ENCODE measurements around the gene NPY4R. TPM values are rescaled to one million over a fixed set of nuclear protein-coding genes. Genes with fewer than 3 reads are reported as not detected.

Gene NPY4R
- total and polyA plus RNA-seq, 2 donors (not counting 3 experiments of a cell fraction or from before 2014, with no cell fraction given): not detected

DNA sequence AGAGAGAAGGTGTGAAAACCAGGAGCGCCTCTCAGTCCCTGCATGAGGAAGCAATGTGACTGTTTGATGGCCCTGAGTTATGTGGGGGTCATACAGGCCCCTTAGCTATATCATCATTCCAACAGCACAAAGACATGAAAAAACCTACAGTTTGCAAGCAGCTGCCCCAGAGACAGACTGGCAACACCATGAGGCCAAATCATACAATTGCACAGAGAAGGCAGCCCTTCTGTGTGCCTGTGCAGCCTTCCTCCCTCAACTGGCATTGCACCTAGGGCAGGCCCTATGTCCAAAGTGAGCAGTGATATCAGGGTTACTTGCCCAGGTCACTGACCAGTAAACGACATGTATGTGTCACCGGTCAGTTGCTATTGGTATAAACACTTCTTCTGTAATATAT, 49.1 kb upstream of the NPY4R start:
- Histone ChIP-seq H3K9me3 (replicated peaks; ENCODE audit: control insufficient read depth, insufficient read depth, low read length) (no peaks in the 10 kb centered on the region), H3K36me3 (ENCODE audit: control insufficient read depth in 2 of 2, extremely low read depth in 1 of 2, insufficient read depth in 2 of 2, low read length in 2 of 2) (no peaks in the 10 kb centered on the region), H3K27me3 (ENCODE audit: control insufficient read depth in 2 of 2, insufficient read depth in 2 of 2, low read length in 2 of 2) (no peaks in the 10 kb centered on the region), H3K4me3 (replicated peaks in 1 of 3; ENCODE audit: insufficient read depth in 1 of 3, low read depth in 1 of 3, low read length in 3 of 3) (no peak overlapping the region), H4K20me1 (replicated peaks; ENCODE audit: control insufficient read depth, extremely low read depth, insufficient read depth, low read length) (no peaks in the 10 kb centered on the region), H3K79me2 (ENCODE audit: control insufficient read depth, insufficient read depth, low read length) (no peaks in the 10 kb centered on the region), H3K9ac (replicated peaks; ENCODE audit: extremely low read depth, insufficient read depth, low read length) (no peak overlapping the region), H3K4me1 (ENCODE audit: control insufficient read depth, extremely low read depth, insufficient read depth, low read length) (no peaks in the 10 kb centered on the region), H3K9me1 (replicated peaks; ENCODE audit: control insufficient read depth, extremely low read depth, insufficient read depth, low read length) (no peaks in the 10 kb centered on the region), H2AFZ (ENCODE audit: low read depth, low read length) (no peak overlapping the region), H3K4me2 (ENCODE audit: insufficient read depth, low read length) (no peak overlapping the region), H3K27ac (ENCODE audit: insufficient read depth, low read depth, low read length) (no peak overlapping the region)
- ChIA-PET CTCF (no interaction called here), POLR2A (no interaction called here)
- TF ChIP-seq POLR2AphosphoS5 (IDR thresholded peaks at IDR 0.05; ENCODE audit: insufficient read depth, low read depth, low read length) (no peak), FOS (IDR thresholded peaks at IDR 0.05; ENCODE audit: borderline replicate concordance, insufficient read depth, low read length) (no peak), JUN (IDR thresholded peaks at IDR 0.05; ENCODE audit: borderline replicate concordance, insufficient read depth, insufficient read length, low read depth) (no peak), MYC (IDR thresholded peaks at IDR 0.05; ENCODE audit: low read depth, low read length) (no peak), GATA2 (IDR thresholded peaks at IDR 0.05; ENCODE audit: insufficient read depth, insufficient read length, low read depth, low read length) (no peak), POLR2A (IDR thresholded peaks at IDR 0.05; ENCODE audit: low read depth, low read length) (no peak), EZH2 (IDR thresholded peaks at IDR 0.05; ENCODE audit: borderline replicate concordance, low read depth, low read length, severe bottlenecking) (no peak)
- TF ChIP-seq, protein P1, sequence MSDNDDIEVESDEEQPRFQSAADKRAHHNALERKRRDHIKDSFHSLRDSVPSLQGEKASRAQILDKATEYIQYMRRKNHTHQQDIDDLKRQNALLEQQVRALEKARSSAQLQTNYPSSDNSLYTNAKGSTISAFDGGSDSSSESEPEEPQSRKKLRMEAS (IDR thresholded peaks at IDR 0.05; ENCODE audit: insufficient read depth, insufficient read length): no peak
- TF ChIP-seq, protein P2, sequence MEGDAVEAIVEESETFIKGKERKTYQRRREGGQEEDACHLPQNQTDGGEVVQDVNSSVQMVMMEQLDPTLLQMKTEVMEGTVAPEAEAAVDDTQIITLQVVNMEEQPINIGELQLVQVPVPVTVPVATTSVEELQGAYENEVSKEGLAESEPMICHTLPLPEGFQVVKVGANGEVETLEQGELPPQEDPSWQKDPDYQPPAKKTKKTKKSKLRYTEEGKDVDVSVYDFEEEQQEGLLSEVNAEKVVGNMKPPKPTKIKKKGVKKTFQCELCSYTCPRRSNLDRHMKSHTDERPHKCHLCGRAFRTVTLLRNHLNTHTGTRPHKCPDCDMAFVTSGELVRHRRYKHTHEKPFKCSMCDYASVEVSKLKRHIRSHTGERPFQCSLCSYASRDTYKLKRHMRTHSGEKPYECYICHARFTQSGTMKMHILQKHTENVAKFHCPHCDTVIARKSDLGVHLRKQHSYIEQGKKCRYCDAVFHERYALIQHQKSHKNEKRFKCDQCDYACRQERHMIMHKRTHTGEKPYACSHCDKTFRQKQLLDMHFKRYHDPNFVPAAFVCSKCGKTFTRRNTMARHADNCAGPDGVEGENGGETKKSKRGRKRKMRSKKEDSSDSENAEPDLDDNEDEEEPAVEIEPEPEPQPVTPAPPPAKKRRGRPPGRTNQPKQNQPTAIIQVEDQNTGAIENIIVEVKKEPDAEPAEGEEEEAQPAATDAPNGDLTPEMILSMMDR (IDR thresholded peaks at IDR 0.05; ENCODE audit: extremely low read depth in 1 of 2, insufficient read depth in 1 of 2, low read depth in 1 of 2, low read length in 2 of 2): no peak
- FAIRE-seq: no peak
- intact Hi-C loops (cut with micrococcal nuclease): no loop called here
- no peak for DNase-seq (ENCODE audit: low read depth, low spot score)
- no TSS peak for BruUV-seq (replicated peaks)
- dilution Hi-C loops (cut with MboI; ENCODE audit: extremely low pct_ligation_motif_present, low sequenced_read_pairs): no loop called here

Data from endothelial cell of umbilical vein (primary cell).